Cortex of kidney (tissue), 1 donor: ENCODE results near the gene HAVCR1.

ENCODE experiments used
- DNase-seq: peaks from one replicate; lab custom pipeline; 2025; lab: John Stamatoyannopoulos, UW

The HAVCR1 gene

DNA sequence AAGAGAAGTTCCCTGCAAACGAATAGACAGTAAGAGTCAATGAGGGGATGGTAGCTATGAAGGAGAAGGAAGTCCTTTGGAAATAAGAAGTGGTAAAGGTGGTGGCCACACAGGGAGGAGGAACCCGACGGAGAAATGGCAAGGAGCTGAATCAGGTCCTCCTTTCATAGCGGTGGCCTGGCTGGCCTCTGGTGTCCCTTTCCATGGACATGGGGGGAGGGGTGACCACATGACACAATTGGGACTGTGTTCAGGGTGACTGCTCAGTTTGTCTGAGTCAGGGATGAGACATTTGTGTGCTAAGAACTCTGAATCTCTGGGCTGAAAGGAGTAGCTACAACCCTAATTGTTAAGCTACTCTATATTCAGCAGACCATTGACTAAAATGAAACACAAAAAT is 67.2 kb downstream of the HAVCR1 start:
- no peak for DNase-seq

DNA sequence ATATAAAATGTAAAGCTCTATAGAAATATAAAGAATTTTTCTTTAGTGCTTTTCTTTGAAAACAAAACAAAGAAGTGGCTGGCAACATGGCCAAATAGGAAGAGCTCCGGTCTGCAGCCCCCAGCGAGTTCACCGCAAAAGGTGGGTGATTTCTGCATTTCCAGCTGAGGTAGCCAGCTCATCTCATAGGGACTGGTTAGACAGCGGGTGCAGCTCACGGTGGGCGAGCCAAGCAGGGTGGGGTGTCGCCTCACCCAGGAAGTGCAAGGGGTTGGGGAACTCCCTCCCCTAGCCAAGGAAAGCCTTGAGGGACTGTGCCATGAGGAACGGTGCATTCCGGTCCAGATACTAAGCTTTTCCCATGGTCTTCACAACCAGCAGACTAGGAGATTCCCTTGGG is 74.9 kb downstream of the HAVCR1 start:
- DNase-seq: no peak

DNA sequence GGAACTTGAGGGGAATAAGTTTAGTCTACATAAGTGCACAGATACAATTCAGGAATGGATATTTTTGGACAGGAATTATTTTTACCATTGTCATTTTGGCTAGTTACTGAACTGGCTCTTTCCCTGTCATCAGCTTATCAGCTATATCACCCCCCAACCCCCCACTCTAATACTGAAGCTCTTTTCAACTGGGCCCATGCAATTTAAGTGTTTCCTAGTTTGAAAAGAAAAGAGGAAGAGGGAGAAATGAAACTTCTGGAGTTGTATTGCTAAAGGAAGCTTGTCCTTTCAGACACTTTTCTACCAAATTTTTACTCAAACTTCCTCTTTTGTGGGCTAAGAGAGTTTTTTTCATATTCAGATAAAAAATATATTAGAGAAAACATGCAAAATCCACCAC is 77.4 kb downstream of the HAVCR1 start:
- no peak for DNase-seq
